ENCODE measurements around the gene TPST2.

TPST2 gene

DNA sequence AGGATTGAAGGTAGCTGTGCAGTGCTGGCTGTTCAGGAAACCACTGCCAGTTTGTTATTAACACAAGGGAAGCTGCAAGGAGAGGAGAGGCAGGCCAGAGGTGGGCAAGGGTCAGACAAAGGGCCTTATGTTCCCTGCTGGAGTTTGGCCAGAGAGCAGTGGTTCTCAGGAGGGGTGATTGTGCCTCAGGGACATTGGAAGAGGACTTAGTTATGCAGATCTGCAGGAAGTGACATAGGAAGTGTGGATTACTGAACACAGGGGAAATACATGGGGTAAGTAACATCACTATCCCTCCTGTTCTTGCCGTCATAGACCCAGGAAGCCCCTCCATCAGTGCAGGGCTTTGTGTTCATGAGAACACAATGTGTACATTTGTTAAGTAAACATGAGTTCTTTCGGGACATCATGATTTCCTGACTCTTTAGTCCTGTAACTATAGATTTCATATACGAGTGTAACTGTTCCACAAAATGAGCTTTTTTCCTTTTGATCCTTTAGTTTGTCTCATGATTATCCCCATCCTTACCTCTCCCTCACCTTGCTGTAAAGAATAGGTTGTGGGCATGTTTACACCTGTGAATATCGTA, 100.4 kb downstream of the TPST2 start:
- DNase-seq (ENCODE audit: low spot score) = no peak

DNA sequence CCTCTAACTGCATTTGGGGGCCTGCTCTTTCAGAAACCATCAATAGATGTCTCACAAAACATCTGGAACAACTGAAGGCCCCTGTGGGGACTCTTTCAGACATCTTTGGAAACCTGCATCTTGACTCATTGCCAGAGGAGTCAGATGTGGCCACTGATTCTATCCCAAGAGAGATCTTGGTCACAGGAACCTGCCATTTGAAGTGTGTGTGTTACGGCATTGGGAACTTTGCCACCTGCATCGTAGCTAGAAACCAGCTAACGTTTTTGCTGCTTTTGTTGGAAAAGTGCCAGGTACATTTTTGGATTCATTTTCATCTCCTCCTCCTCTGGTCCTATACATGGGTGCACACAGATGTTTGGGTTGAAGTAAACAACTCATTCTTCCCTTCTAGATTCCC, 101.9 kb downstream of the TPST2 start:
- DNase-seq (ENCODE audit: low spot score) = no peak

DNA sequence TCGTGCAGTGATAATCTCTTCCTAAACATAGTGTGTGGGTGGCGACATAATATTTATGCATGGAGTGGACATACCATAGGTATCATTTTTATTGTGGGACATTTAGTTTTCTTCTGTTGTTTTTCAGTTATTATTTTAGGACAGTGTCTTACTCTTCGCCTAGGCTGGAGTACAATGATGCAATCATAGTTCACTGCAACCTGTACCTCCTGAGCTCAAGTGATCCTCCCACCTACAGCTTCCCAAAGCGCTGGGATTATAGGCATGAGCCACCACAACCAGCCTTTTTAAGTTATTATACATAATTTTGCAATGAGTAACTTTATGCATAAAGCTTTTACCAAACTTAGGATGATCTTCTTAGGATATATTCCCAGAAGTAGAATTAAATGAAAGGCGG, 103.5 kb downstream of the TPST2 start:
- no peak for DNase-seq (ENCODE audit: low spot score)

DNA sequence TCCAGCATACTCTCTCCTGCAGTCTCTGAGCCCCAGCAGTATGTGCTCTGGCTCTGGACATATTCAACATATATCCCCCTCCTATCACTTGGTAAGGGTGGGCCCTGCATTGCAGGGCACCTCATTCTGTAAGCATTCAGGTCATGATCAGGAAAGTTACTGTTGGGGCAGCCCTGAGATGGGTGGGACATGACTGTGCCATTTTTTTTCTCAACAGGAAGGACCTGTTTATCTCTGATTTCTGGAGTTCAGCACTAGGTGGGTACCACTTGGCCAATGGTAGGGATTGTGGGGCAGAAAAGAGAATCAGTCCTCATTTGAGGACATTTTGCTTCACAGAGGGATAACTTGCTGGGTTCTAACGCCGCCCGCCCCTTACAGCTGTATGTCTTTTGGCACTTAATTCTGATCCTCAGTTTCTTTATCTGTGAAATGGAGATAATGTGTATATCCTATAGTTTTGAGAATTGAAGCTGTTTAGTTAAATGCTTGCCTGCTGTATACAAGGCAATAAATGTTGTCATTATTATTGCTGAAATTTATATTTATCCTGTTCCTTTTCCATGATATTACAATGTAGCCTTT, 104.0 kb downstream of the TPST2 start:
- no peak for DNase-seq (ENCODE audit: low spot score)

DNA sequence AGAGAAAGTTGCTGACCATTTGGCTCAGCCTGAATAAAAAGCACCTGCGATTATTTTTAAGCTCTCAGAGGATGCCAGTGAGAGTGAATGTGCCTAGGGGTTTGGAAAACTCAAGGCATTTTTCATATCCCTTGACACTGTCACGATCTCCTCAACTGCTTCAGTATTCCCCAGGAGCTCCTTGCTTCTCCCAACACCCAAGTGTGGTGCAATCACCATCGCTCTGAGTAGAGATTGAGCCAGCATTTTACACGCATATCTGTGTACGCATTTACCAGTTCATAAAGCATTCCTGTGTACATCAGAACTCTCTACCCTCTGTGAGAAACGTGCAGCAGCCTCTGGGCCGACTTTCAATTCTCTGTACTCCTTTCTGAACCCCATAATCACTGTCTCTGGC, 104.9 kb downstream of the TPST2 start:
- no peak for DNase-seq (ENCODE audit: low spot score)

DNA sequence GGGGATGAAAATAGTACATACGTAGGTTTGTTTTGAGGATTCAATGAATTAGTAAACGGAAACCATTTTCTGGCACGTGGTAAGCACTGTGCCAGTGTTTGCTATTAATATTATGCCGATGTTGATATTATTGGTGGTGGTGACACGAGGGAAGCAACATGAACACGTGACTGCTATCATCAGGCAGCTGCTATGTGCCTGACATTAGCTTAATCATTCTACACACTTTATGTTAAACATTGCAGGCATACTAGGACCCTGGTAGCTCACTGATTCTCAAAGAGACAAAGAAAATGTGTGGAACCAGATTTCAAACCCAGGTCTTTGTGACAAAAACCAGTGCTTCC, 105.6 kb downstream of the TPST2 start:
- no peak for DNase-seq (ENCODE audit: low spot score)

DNA sequence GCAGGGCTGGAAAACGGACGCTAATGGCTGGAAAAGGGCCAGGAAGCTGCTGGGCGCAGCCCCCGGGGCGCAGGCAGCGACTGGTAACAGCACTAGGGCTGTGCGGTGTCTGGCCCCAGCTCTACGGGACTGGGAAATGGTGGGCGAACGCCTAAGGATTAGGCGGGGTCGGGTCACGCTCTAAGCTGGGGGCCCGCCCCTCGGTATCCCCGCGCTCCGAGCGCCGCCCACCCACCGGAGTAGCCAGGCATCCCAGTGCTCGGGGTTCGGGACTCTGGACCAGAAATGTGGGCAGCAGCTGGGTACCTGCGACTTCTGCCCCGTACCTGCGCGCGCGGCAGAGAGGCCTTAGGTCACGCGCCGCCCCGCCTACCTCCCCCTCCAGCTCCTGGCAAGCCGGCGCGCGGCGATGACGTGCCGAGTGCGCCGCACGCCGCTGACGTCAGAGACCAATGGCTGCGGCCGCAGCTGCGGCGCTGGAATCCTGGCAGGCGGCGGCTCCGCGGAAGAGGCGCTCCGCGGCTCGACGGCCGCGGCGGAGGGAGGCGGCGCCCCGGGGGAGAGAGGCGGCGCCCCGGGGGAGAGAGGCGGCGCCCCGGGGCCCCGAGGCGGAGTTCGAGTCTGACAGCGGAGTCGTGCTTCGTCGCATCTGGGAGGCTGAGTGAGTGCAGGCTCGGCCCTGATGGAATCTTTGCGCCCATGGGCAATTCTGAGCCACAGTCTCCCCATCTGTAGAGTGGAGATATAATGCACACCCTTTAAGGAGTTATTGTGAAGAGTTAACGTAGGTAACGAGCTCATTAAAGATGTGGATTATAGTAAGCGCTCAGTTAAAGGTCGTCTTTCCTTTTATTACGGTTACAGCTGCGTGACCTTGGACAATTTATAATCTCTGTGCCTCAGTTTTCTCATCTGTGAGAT, 106.2 kb downstream of the TPST2 start, which contains the start of the genes HPS4 and SRRD:
TSS of gene HPS4 (minus strand) at position 345 of the 921 bp plus-strand sequence. CDS start 2,021 bp downstream, outside the sequence.
TSS of gene SRRD (plus strand) at position 439 of the 921 bp plus-strand sequence. CDS start at position 453, 14 bp downstream.
- DNase-seq (ENCODE audit: low spot score) = peak; percentile 98

DNA sequence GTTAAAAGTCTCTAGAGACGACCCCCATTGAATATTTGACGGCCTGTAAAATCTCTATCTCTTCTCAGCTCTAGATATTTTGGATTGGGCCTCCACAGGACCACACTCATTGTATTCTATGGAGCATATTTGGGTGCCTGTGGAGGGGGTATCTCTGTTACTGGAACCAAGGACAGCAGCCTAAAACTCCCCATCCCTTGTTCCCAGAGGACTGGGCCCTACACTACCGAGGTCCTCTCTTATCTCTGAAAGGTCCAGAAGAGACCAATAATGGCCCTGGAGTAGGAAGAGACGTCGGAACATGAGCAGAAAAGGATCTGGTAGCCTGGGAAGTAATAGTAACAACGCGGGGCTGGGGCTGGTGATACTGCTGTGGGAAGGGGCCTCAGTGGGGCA, 106.9 kb downstream of the TPST2 start:
- DNase-seq (ENCODE audit: low spot score) = no peak

DNA sequence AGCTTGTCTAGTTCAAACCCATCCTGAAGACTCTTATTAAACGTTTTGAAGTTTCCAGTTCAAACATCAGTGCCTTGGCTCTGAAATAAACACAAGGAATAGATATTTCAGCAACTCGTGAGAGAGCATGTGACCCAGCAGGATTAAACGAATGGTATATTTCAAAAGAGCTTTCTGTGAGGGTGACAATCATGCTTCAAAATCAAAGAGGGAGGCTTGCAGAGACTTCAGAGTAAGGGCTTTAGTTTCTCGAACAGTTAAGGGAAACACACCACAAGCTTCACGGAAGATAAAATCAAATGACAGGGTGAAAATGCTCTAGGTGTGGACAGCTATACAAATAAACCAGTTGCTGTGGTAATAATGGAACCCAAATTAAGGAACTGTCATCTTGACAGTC, 107.8 kb downstream of the TPST2 start:
- no peak for DNase-seq (ENCODE audit: low spot score)

DNA sequence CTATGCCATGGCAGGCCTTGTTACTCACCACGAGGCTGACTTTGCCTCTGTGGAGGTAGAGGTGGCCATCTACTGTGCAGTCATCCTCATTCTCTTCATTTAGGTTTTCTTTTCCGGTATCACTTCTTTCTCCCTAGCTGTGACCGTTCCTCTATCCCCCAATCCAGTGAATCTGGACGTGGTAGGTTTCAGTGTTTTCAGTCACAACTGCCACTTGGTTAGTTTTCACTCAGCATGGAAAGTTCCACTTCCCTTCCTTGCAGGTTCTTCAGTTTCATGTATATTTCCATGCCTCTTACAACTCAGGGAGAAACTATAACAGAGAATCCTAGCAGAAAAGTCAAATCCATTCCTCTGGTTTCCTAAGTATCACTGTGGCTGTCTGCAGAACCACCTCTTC, 108.2 kb downstream of the TPST2 start:
- no peak for DNase-seq (ENCODE audit: low spot score)

DNA sequence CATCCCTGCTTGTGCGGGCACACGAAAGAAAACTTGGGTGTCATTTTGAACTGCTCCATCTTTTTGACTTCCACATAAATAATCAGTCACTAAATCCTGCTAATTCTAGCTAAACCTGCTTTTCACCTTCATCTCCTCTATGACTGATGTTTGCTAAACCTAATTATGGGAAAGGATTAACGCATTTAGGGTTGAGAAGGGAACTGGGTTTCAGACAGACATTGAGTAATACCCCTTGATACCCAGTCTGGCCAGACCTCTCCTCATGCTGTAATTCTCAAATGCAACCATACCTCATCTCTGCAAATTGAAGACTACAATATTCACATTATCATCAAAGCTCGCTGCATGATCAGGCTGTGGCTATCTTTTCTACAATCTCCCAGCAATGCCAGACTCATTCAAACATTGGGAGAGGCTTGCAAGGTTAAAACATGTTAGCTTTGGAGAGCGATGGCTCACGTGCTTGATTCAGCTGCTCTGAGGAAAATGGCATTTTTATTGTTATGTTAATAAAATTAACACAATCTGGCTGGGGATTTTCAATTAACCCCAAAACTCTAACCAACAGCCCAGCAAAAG, 108.7 kb downstream of the TPST2 start:
- no peak for DNase-seq (ENCODE audit: low spot score)

DNA sequence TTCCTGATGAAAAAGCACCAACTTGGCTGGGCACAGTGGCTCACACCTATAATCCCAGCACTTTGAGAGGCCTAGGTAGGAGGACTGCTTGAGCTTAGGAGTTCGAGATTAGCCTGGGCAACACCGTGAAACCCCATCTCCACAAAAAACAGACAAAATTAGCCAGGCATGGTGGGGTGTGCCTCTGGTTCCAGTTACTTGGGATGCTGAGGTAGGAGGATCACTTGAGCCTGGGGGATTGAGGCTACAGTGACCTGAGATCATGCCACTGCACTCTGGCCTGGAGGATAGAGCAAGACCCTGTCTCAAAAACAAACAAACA, 109.4 kb downstream of the TPST2 start:
- no peak for DNase-seq (ENCODE audit: low spot score)

DNA sequence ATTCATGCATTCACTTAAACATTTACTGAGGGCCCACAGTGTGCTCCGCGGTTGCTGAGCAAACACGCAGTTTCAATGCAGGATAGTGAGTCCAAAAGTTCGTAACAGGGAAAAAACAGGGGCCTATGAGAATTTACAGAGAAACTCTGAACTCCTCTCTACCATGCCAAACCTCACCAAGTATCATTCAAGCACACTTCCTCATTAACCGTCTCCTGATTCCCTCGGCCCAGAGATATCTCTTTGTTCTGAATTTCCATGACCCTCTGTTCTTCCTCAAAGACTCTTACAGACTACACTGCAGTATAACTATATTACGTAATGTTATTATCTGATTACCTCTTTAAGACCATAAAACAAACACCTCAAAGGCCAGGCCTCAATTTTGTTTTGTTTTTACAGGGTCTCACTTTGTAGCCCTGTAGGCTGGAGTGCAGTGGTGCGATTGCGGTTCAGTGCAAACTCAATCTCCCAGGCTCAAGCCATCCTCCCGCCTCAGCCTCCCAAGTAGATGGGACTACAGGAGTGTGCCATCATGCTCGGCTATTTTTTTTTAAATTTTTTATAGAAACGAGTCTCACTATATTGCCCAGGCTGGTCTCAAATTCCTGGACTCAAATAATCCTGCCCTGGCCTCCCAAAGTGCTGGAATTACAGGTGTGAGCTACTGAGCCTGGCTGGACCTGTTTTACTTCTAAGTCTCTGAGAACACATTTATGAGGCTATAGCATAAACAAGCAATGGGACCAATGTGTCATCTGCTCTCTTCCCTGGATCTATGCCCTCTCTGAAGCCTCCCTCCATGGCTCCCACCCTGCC, 109.9 kb downstream of the TPST2 start:
- no peak for DNase-seq (ENCODE audit: low spot score)

DNA sequence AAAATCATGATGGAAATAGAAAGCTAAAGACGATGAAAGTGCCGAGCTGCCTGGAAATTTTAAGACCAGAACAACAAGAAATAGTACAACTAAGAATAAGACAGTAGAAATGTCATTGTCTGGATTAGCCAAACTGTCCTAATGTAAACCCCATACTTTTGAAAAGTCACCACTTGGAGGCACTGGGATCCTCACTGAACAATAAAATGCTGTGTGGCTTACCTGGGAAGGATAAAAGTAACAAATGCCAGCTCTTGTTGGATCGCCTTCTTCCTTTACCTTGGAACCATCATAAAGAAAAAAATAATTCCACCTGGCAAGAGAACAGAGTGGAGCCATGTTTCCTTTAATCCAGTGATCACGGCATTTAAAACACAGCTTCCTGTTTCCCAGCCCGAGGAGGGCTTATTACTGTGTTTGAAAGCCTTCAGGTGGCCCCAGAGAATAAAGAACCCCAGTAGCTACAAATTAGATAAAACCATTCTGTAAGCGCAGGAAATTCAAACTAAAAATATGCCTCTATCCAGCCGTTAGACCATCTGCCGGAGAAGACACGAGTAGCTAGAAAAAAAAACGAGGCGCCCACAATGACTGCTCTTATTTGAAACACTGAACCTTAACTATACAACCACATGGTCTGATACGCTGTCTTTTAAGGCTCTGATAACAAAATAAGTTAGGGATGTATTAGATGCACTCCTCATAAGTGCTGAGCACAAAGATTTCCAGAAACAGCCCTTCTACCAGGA, 110.7 kb downstream of the TPST2 start:
- no peak for DNase-seq (ENCODE audit: low spot score)

DNA sequence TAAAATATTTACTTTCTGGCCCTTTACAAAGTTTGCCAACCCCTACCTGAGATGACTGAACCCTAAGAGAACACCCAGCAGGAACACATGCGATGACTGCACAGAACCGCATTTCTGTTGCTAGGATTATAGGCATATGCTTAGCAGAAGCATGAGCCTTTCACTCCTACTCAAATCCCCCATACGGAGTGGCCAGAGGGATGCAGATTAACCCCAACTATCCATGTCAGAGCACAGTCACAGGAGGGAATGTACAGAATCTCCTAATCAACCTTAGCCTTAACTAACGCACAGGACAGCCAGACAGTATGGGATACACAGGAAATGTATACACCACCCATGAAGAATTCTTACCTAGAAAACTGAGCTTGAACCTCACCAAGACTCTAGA, 112.6 kb downstream of the TPST2 start:
- DNase-seq (ENCODE audit: low spot score) = no peak

DNA sequence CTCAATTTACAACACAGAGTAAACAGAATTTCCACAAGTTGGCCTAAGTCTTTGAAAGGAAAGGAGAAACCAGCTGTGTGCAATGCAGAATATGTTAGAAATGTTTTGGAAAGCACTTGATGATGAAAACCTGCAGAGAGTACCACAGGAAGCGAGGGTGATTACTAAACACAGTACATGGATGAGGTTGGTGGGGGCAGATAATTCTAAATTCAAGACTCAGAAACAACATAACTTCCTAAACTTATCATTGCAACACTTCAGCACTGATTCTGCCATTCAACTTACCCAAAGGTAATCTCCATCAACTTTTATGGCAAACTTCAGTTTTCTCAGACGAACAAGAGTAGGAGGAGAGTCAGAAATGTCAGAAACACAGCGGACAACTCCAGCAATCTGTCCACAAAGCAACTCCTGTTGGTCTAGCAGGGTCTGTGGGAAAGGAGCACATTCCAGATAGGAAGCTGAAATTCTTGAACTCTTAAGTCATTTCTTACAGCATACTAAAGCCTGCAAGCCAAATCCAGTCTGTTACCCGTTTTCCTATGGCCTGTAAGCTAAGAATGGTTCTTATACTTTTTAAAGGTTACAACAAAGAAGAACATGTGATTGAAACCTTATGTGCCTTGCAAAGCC, 113.1 kb downstream of the TPST2 start:
- no peak for DNase-seq (ENCODE audit: low spot score)

DNA sequence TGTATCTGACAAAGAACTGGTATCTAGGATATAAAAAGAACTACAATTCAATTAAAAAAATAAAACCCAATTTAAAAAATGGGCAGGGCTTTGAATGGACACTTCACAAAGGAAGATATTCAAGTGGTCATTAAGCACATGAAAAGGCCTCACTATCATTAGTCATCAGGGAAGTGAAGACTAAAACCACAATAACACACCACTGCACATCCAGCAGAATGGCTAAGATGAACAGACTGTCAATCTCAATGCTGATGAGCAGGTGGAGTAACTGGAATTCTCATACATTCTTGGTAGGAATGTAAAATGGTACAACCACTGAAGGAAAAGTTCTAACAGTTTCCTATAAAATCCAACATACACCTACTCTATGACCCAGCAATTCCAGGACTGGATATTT, 115.2 kb downstream of the TPST2 start:
- no peak for DNase-seq (ENCODE audit: low spot score)
